SK-N-MC (cell line): ENCODE measurements around the gene USP38.

ENCODE experiments used
- DNase-seq: peaks from one replicate; pipeline ENCODE4 v3.0.0-alpha.2; 2011; ENCODE audit warnings: low read depth, low spot score
- H3K27ac ChIP-seq: fragments of 200-600 bp; sonication (generic); 2 replicates; pipeline ENCODE4 v1.5.1; 2016; ENCODE audit warnings: mixed run types
- H3K36me3 ChIP-seq: fragments of 200-600 bp; sonication (generic); 2 replicates; pipeline ENCODE4 v1.6.1; 2017; ENCODE audit warnings: antibody characterized with exemption, low read length, mixed read lengths; ENCODE audit not compliant: insufficient read depth
- H3K4me3 ChIP-seq: fragments of 200-600 bp; sonication (generic); 2 replicates; pipeline ENCODE4 v1.5.1; 2016
- H3K9ac ChIP-seq: fragments of 200-600 bp; sonication (generic); 2 replicates; pipeline ENCODE4 v1.8.0; 2017; ENCODE audit warnings: mixed run types, mixed read lengths; ENCODE audit not compliant: insufficient read length
- H3K9me3 ChIP-seq: fragments of 200-600 bp; sonication (generic); 2 replicates; pipeline ENCODE4 v1.6.1; 2017; ENCODE audit warnings: low read depth, mild to moderate bottlenecking, antibody characterized with exemption, low read length, moderate library complexity, mixed read lengths
- EZH2 ChIP-seq: fragments of 200-600 bp; sonication (generic); IDR thresholded peaks from one replicate; pipeline ENCODE4 v1.6.1; 2017; ENCODE audit warnings: antibody characterized with exemption
- FOXP2 ChIP-seq: optimal IDR thresholded peaks from 2 replicates; pipeline ENCODE3; 2011; ENCODE audit warnings: mild to moderate bottlenecking, moderate library complexity; ENCODE audit not compliant: insufficient read depth; ENCODE audit errors: extremely low read length, control extremely low read depth
- POLR2AphosphoS5 ChIP-seq: IDR thresholded peaks from 2 replicates; pipeline ENCODE4 v1.6.1; 2012; ENCODE audit warnings: mild to moderate bottlenecking, low read depth, low read length, borderline replicate concordance

The USP38 gene

GRCh38 chr4:143251348-143251747, 66.6 kb downstream of the USP38 start:
- Histone ChIP-seq H3K9ac (no peak overlapping the region), H3K36me3 (no peaks in the 10 kb centered on the region), H3K27ac (no peak overlapping the region), H3K9me3 (no peaks in the 10 kb centered on the region), H3K4me3 (no peak overlapping the region)
- DNase-seq, result no peak
- TF ChIP-seq FOXP2 (no peak), EZH2 (no peak), POLR2AphosphoS5 (no peak)

GRCh38 chr4:143251779-143252178, 67.1 kb downstream of the USP38 start:
- Histone ChIP-seq H3K9me3 (no peaks in the 10 kb centered on the region), H3K9ac (no peak overlapping the region), H3K36me3 (no peaks in the 10 kb centered on the region), H3K4me3 (no peak overlapping the region), H3K27ac (no peak overlapping the region)
- DNase-seq, result no peak
- TF ChIP-seq POLR2AphosphoS5, result no peak
- no peak for TF ChIP-seq FOXP2
- TF ChIP-seq EZH2, result no peak

- Histone ChIP-seq H3K27ac (no peak overlapping the region), H3K4me3 (no peak overlapping the region), H3K9me3 (no peaks in the 10 kb centered on the region), H3K36me3 (no peaks in the 10 kb centered on the region), H3K9ac (no peak overlapping the region)
- no peak for TF ChIP-seq POLR2AphosphoS5
- no peak for TF ChIP-seq FOXP2
- TF ChIP-seq EZH2, result no peak
- DNase-seq, result no peak
Measured at GRCh38 chr4:143252478-143252877, 67.8 kb downstream of the USP38 start.

- DNase-seq, result no peak
- H3K27ac ChIP-seq, result no peak overlapping the region
- no peak for TF ChIP-seq FOXP2
- TF ChIP-seq POLR2AphosphoS5, result no peak
- no peak for TF ChIP-seq EZH2
Measured at GRCh38 chr4:143253166-143253565, 68.4 kb downstream of the USP38 start.

GRCh38 chr4:143254491-143255226, 69.9 kb downstream of the USP38 start:
- Histone ChIP-seq H3K9me3 (no peaks in the 10 kb centered on the region), H3K27ac (no peak overlapping the region), H3K36me3 (no peaks in the 10 kb centered on the region), H3K4me3 (no peak overlapping the region), H3K9ac (no peak overlapping the region)
- TF ChIP-seq FOXP2 (no peak), POLR2AphosphoS5 (no peak), EZH2 (no peak)
- no peak for DNase-seq

More at GRCh38 chr4:143253166-143253565, 68.4 kb downstream of the USP38 start:
- Histone ChIP-seq H3K4me3 (no peak overlapping the region), H3K9me3 (no peaks in the 10 kb centered on the region), H3K9ac (no peak overlapping the region), H3K36me3 (no peaks in the 10 kb centered on the region)

GRCh38 chr4:143256456-143256855, 71.7 kb downstream of the USP38 start:
- Histone ChIP-seq H3K9me3 (no peaks in the 10 kb centered on the region), H3K4me3 (no peak overlapping the region), H3K27ac (no peak overlapping the region), H3K9ac (no peak overlapping the region), H3K36me3 (no peaks in the 10 kb centered on the region)
- no peak for DNase-seq
- TF ChIP-seq FOXP2 (no peak), POLR2AphosphoS5 (no peak), EZH2 (no peak)

GRCh38 chr4:143257356-143257755, 72.6 kb downstream of the USP38 start:
- Histone ChIP-seq H3K36me3 (no peaks in the 10 kb centered on the region), H3K9me3 (no peaks in the 10 kb centered on the region), H3K4me3 (no peak overlapping the region), H3K9ac (no peak overlapping the region), H3K27ac (no peak overlapping the region)
- DNase-seq, result no peak
- no peak for TF ChIP-seq EZH2
- no peak for TF ChIP-seq FOXP2
- no peak for TF ChIP-seq POLR2AphosphoS5

- H3K36me3 ChIP-seq, result no peaks in the 10 kb centered on the region
- H3K9ac ChIP-seq, result no peak overlapping the region
- DNase-seq, result no peak
- no peaks in the 10 kb centered on the region for H3K9me3 ChIP-seq
- no peak overlapping the region for H3K27ac ChIP-seq
- TF ChIP-seq FOXP2 (no peak), POLR2AphosphoS5 (no peak), EZH2 (no peak)
- no peak overlapping the region for H3K4me3 ChIP-seq
Measured at GRCh38 chr4:143260750-143261149, 76.0 kb downstream of the USP38 start.
